GM21367 (cell line): ENCODE results near the gene VAV1.

Source experiments
- ATAC-seq: cut with Tn5 transposase; IDR thresholded peaks from one replicate; pipeline ENCODE4 v1.9.1; 2021; ENCODE audit not compliant: unreplicated experiment

The VAV1 gene

GRCh38 chr19:6886277-6886897, 113.9 kb downstream of the VAV1 start:
- ATAC-seq = no peak

GRCh38 chr19:6887316-6887715, 114.8 kb downstream of the VAV1 start, which contains the start of gene ADGRE1:
ADGRE1 (plus strand) TSS chr19:6887579; CDS start chr19:6887609, 30 bp downstream.
- ATAC-seq = no peak

- no peak for ATAC-seq
These were observed 116.5 kb downstream of the VAV1 start for GRCh38 chr19:6888967-6889366.

- ATAC-seq = no peak
These were observed 117.9 kb downstream of the VAV1 start for GRCh38 chr19:6890401-6890913.

GRCh38 chr19:6890938-6891337, 118.4 kb downstream of the VAV1 start:
- ATAC-seq = no peak

- ATAC-seq = no peak
These were observed 119.4 kb downstream of the VAV1 start for GRCh38 chr19:6891761-6892385.

GRCh38 chr19:6894313-6894712, 121.8 kb downstream of the VAV1 start:
- no peak for ATAC-seq

- ATAC-seq = no peak
These were observed 130.9 kb downstream of the VAV1 start for GRCh38 chr19:6903446-6903845.

- no peak for ATAC-seq
These were observed 134.1 kb downstream of the VAV1 start for GRCh38 chr19:6906559-6907060.
